MM.1S (cell line): Measurements from ENCODE around the gene CST8.

Experiments used
- CTCF ChIP-seq: fragments of 300-600 bp; sonication (generic); IDR thresholded peaks from 2 replicates; pipeline ENCODE4 v1.5.1; 2016; ENCODE audit warnings: antibody characterized with exemption, low read length, mixed read lengths
- EZH2 ChIP-seq: fragments of 300-600 bp; sonication (generic); optimal IDR thresholded peaks from 2 replicates; pipeline ENCODE3; 2017; ENCODE audit warnings: low read depth, mild to moderate bottlenecking, antibody characterized with exemption, low read length, mixed read lengths

- no peak for TF ChIP-seq EZH2
- no peak for TF ChIP-seq CTCF
Observed at GRCh38 chr20:23477223-23477622, 13.7 kb upstream of the CST8 start.
